Fibroblast of the aortic adventitia (primary cell): Measurements from ENCODE around the gene TGM1. TPM values are rescaled to one million over a fixed set of nuclear protein-coding genes. Genes with fewer than 3 reads are reported as not detected.

Experiments used
- DNase-seq: peaks from one replicate; pipeline ENCODE4 v3.0.0-alpha.2; 2010; ENCODE audit warnings: low read depth
- H3K4me3 ChIP-seq: 2 replicates; pipeline ENCODE4 v1.5.1; 2011; ENCODE audit warnings: low read depth, mild to moderate bottlenecking, control low read depth, low read length, moderate library complexity
- total RNA-seq: library from RNA; depleted of rRNA; stranded (reverse); fragments of >200 nt; gene quantifications from 2 replicates; pipeline ENCODE4 v1.2.3, GENCODE V29; 2012; ENCODE audit warnings: low replicate concordance
- TF ChIP-seq, protein P1 (sequence below): IDR thresholded peaks from 2 replicates; pipeline ENCODE4 v1.5.1; 2011; ENCODE audit warnings: mild to moderate bottlenecking, low read length, control low read depth, inconsistent platforms; ENCODE audit not compliant: insufficient read depth

Gene TGM1
- 0.36 and 6.1 TPM in 2 replicates for total RNA-seq

DNA sequence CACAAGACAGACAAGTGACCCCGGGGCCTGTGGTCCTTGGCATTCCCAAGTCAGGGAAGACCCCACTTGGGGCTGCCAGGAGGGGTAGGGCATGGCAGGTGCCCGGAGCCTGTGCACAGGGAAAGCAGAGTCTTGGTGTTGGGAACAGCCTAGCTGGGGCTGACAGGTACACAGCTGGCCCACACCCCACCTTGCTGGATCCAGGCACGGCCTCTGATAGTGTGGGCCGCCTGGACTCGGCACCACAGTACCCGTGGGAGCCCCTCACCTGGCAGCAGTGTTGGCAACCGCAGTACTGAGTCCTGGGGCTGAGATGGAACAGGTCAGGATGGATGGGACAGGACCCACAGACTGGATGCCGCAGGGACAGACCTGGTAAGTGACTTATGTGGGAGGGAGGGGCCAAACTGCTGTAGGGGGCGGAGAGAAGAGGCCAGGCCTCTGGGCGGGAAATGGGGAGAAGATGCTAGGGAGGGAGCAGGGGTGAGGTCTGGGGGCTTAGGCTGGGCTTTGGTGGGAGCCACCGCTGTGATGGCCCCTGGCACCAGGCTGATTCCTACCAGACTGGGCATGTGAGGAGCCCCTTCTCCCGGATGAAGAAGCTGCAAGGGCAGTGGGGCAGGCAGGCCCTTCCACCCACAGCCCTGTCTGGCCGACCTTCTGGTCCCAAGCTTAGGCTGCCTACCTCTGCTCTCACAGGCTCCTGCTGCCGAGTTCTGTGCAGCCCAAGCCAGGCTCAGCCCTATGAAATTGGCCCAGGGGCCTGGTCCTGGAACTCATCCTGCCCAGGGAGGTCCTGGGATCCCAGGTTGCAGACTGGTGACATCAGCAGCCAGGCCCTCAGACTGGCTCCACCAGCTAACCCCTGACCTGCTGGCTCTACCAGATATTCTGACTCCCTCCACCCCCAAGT lies at the start of gene TGM1:
Gene TGM1 (minus strand): TSS at position 357 of the 913 bp plus-strand sequence. CDS start 825 bp downstream, outside the sequence.
- DNase-seq: no peak
- no peak within 1 kb of the TSS for H3K4me3 ChIP-seq
- TF ChIP-seq, protein P1, sequence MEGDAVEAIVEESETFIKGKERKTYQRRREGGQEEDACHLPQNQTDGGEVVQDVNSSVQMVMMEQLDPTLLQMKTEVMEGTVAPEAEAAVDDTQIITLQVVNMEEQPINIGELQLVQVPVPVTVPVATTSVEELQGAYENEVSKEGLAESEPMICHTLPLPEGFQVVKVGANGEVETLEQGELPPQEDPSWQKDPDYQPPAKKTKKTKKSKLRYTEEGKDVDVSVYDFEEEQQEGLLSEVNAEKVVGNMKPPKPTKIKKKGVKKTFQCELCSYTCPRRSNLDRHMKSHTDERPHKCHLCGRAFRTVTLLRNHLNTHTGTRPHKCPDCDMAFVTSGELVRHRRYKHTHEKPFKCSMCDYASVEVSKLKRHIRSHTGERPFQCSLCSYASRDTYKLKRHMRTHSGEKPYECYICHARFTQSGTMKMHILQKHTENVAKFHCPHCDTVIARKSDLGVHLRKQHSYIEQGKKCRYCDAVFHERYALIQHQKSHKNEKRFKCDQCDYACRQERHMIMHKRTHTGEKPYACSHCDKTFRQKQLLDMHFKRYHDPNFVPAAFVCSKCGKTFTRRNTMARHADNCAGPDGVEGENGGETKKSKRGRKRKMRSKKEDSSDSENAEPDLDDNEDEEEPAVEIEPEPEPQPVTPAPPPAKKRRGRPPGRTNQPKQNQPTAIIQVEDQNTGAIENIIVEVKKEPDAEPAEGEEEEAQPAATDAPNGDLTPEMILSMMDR: no peak

DNA sequence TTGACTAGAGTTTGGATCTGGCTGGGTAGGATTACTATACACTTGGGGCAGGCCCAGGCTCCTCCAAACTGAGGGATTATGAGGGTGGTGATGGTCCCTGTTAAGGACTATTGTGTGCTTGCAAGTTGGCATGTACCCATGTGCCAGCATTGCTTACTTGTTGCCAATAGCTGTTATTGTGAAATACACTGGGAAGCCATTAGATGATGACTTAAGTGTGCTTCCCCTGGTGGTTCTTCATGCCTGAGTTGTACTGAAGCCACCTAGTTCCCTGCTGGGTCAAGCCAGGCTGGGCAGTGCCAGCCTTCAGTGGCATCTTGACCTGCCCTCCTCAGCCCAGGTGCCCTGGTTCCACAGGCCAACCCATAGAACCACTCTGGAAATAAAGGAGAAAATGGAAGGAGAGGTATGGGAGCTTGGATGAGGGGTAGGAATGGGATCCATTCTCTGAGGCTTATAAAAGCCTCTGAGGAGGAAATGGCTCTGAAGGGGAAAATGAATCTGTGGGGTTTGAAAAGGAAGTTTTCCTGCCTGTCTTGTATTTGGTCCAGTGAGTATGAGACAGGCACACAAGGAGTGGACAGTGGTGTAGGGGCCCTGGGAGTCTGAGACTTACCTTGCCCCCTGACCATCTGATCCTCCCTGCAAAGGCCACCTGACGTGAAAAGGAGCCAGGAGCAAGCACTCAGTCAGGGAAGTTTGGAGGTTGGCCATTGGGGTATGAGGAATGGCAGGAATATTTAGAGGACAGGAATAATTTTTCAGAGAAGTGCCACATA lies 49.0 kb upstream of the TGM1 start:
- peak; percentile 32 for DNase-seq
- H3K4me3 ChIP-seq: no peak overlapping the region
- TF ChIP-seq, protein P1: no peak

DNA sequence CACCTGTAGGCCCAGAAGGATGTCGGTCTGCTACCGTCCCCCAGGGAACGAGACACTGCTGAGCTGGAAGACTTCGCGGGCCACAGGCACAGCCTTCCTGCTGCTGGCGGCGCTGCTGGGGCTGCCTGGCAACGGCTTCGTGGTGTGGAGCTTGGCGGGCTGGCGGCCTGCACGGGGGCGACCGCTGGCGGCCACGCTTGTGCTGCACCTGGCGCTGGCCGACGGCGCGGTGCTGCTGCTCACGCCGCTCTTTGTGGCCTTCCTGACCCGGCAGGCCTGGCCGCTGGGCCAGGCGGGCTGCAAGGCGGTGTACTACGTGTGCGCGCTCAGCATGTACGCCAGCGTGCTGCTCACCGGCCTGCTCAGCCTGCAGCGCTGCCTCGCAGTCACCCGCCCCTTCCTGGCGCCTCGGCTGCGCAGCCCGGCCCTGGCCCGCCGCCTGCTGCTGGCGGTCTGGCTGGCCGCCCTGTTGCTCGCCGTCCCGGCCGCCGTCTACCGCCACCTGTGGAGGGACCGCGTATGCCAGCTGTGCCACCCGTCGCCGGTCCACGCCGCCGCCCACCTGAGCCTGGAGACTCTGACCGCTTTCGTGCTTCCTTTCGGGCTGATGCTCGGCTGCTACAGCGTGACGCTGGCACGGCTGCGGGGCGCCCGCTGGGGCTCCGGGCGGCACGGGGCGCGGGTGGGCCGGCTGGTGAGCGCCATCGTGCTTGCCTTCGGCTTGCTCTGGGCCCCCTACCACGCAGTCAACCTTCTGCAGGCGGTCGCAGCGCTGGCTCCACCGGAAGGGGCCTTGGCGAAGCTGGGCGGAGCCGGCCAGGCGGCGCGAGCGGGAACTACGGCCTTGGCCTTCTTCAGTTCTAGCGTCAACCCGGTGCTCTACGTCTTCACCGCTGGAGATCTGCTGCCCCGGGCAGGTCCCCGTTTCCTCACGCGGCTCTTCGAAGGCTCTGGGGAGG lies 47.9 kb upstream of the TGM1 start, which contains the start of gene LTB4R:
Gene LTB4R (plus strand): TSS at position 857 of the 959 bp plus-strand sequence. CDS start 4,150 bp downstream, outside the sequence.
- DNase-seq: peak; percentile 70
- peak within 1 kb of the TSS; percentile 28 for H3K4me3 ChIP-seq
- TF ChIP-seq, protein P1: peak; percentile 26

DNA sequence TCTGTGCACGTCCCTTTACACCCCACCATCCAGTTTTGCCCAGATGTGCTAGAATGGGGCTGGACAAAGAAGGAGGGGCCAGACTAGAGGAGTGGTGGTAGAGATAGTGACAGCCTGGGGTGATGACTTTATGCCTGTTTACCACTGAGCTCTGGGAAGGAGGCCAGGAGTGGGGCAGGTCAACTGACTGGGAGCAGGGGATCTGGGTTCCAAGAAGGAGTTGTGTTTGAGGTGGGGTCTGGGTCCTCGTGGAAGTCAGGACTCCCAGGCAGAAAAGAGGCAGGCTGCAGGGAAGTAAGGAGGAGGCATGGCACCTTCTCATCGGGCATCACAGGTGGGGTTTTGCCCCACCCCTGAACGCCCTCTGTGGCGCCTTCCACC lies 47.3 kb upstream of the TGM1 start:
- TF ChIP-seq, protein P1: no peak
- DNase-seq: no peak
- H3K4me3 ChIP-seq: no peak overlapping the region

DNA sequence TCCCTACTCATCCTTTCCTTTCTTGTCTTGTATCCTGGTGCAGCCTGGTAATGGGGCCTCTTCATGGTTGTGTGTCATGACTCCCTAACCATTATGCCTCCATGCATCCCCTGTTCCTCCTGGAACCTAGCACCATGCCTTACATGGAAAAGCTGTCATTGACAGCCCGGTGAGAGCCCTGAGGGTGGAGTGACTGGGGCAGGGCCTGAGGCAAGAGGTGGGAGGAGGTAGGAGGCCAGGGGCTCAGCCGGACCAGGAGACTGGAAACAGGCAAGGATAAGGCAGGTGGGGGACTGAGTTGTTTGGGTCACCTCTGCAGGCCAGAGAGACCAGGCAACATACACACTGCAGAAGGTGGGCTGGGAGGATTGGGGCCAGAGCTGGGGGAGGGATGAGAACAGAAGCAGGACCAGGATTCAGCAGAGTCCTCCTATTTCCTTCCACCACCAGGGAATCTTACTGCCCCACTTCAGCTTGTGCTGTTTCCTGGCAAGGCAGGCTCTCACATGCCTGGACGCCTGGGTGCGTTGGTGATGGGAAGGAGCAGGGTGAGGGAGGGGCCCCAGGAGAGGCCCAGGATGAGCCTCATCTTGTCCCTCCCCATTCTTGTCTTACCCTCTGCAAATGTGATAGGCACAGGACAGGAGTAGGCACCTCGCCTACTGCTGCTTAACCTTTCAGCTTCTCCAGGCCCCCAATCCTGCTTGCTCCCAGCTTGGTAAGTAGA lies 46.7 kb upstream of the TGM1 start, which contains the start of gene LTB4R2:
Gene LTB4R2 (plus strand): TSS at position 603 of the 727 bp plus-strand sequence. CDS start 525 bp downstream, outside the sequence.
- no peak for DNase-seq
- TF ChIP-seq, protein P1: no peak
- H3K4me3 ChIP-seq: peak within 1 kb of the TSS; percentile 28
